HG02623 (cell line): ENCODE data around the gene ITGA1.
A peak's percentile ranks its signal among the peaks of the same experiment; 100 is the strongest.

Experiments
- ATAC-seq: cut with Tn5 transposase; IDR thresholded peaks from one replicate; pipeline ENCODE4 v1.9.1; 2021; ENCODE audit warnings: moderate library complexity; ENCODE audit not compliant: unreplicated experiment

The ITGA1 gene

GRCh38 chr5:52771343-52772039, 16.2 kb upstream of the ITGA1 start:
- peak; percentile 96 for ATAC-seq

GRCh38 chr5:52772668-52773067, 15.0 kb upstream of the ITGA1 start:
- ATAC-seq = no peak

- no peak for ATAC-seq
Observed at GRCh38 chr5:52773342-52773741, 14.4 kb upstream of the ITGA1 start.

GRCh38 chr5:52774005-52774410, 13.7 kb upstream of the ITGA1 start:
- ATAC-seq = no peak

GRCh38 chr5:52776116-52776515, 11.6 kb upstream of the ITGA1 start:
- no peak for ATAC-seq

GRCh38 chr5:52777186-52777585, 10.5 kb upstream of the ITGA1 start:
- ATAC-seq = no peak

- no peak for ATAC-seq
Observed at GRCh38 chr5:52778781-52779180, 8.9 kb upstream of the ITGA1 start.

GRCh38 chr5:52779213-52779612, 8.5 kb upstream of the ITGA1 start:
- no peak for ATAC-seq

- no peak for ATAC-seq
Observed at GRCh38 chr5:52783226-52783959, 4.3 kb upstream of the ITGA1 start.

- no peak for ATAC-seq
Observed at GRCh38 chr5:52784737-52785136, 3.0 kb upstream of the ITGA1 start.

- ATAC-seq = no peak
Observed at GRCh38 chr5:52786391-52786790, 1.3 kb upstream of the ITGA1 start.

GRCh38 chr5:52786949-52787599, 642 bp upstream of the ITGA1 start:
- peak; percentile 32 for ATAC-seq

- ATAC-seq = no peak
Observed at GRCh38 chr5:52788505-52788821, 747 bp downstream of the ITGA1 start.

- no peak for ATAC-seq
Observed at GRCh38 chr5:52789378-52789777, 1.7 kb downstream of the ITGA1 start.

- no peak for ATAC-seq
Observed at GRCh38 chr5:52789851-52790250, 2.1 kb downstream of the ITGA1 start.

- ATAC-seq = no peak
Observed at GRCh38 chr5:52791366-52791765, 3.6 kb downstream of the ITGA1 start.

GRCh38 chr5:52794519-52794918, 6.8 kb downstream of the ITGA1 start:
- ATAC-seq = no peak

- no peak for ATAC-seq
Observed at GRCh38 chr5:52796031-52796430, 8.3 kb downstream of the ITGA1 start.

GRCh38 chr5:52796516-52797103, 8.9 kb downstream of the ITGA1 start:
- no peak for ATAC-seq

GRCh38 chr5:52798938-52799337, 11.2 kb downstream of the ITGA1 start:
- ATAC-seq = no peak

- ATAC-seq = peak; percentile 22
Observed at GRCh38 chr5:52799358-52799982, 11.8 kb downstream of the ITGA1 start.
